Measurements from ENCODE around the gene STK17B.
"Not testable (repeated sequence)": the region's sequence is repeated elsewhere in the genome, so short reads cannot be mapped to it uniquely, and the experiment has no call there.

Gene STK17B

GRCh38 chr2:196105951-196106350 lies 65.4 kb downstream of the STK17B start:
- DNase-seq, result no peak

- DNase-seq, result no peak
Observed at GRCh38 chr2:196104066-196104465, 67.3 kb downstream of the STK17B start.

GRCh38 chr2:196103626-196104025 lies 67.8 kb downstream of the STK17B start:
- DNase-seq, result no peak

GRCh38 chr2:196101325-196101991 lies 69.9 kb downstream of the STK17B start:
- peak; percentile 12 to 46 for DNase-seq

GRCh38 chr2:196099916-196100315 lies 71.5 kb downstream of the STK17B start:
- DNase-seq, result no peak

- DNase-seq, result no peak
Observed at GRCh38 chr2:196097864-196098660, 73.3 kb downstream of the STK17B start.

GRCh38 chr2:196096982-196097745 lies 74.2 kb downstream of the STK17B start:
- DNase-seq, result no peak

- DNase-seq, result no peak
Observed at GRCh38 chr2:196096264-196096663, 75.1 kb downstream of the STK17B start.

- DNase-seq, result not testable (repeated sequence)
Observed at GRCh38 chr2:196089448-196089847, 81.9 kb downstream of the STK17B start.

GRCh38 chr2:196088203-196088602 lies 83.2 kb downstream of the STK17B start:
- no peak for DNase-seq

- no peak for DNase-seq
Observed at GRCh38 chr2:196086517-196087368, 84.6 kb downstream of the STK17B start.

GRCh38 chr2:196083601-196084000 lies 87.8 kb downstream of the STK17B start:
- DNase-seq, result no peak

Measured in stimulated activated CD4-positive, alpha-beta T cell treated with anti-CD3 and anti-CD28 coated beads, Interleukin-4, amount 100 ng/mL, for 4 hours (primary cell).